8988T (cell line): ENCODE data around the gene E2F8.

ENCODE experiments used
- DNase-seq: peaks from one replicate; pipeline ENCODE4 v3.0.0; 2011

Gene E2F8

GRCh38 chr11:19181531-19182261, 59.0 kb downstream of the E2F8 start:
- DNase-seq: no peak

GRCh38 chr11:19176629-19177186, 64.0 kb downstream of the E2F8 start:
- DNase-seq: no peak
